Endothelial cell (in vitro differentiated cells): ENCODE results near the gene DUSP6. TPM values are rescaled to one million over a fixed set of nuclear protein-coding genes. Genes with fewer than 3 reads are reported as not detected.

Experiments
- DNase-seq: peaks from one replicate; pipeline ENCODE4 v3.0.0; 2021; ENCODE audit warnings: low spot score
- H3K27ac Mint-ChIP-seq: one replicate; pipeline ENCODE4 v1.8.0; 2021; ENCODE audit warnings: mixed read lengths, inconsistent platforms; ENCODE audit not compliant: unreplicated experiment
- H3K27me3 Mint-ChIP-seq: one replicate; pipeline ENCODE4 v1.8.0; 2021; ENCODE audit warnings: mild to moderate bottlenecking, moderate library complexity, mixed read lengths, inconsistent platforms; ENCODE audit not compliant: unreplicated experiment
- H3K36me3 Mint-ChIP-seq: one replicate; pipeline ENCODE4 v1.8.0; 2021; ENCODE audit warnings: mild to moderate bottlenecking, low read depth, mixed read lengths, inconsistent platforms; ENCODE audit not compliant: unreplicated experiment
- H3K4me1 Mint-ChIP-seq: one replicate; pipeline ENCODE4 v1.8.0; 2021; ENCODE audit warnings: mild to moderate bottlenecking, mixed read lengths, inconsistent platforms; ENCODE audit not compliant: unreplicated experiment
- H3K4me3 Mint-ChIP-seq: one replicate; pipeline ENCODE4 v1.8.0; 2021; ENCODE audit warnings: mild to moderate bottlenecking, mixed read lengths, inconsistent platforms; ENCODE audit not compliant: unreplicated experiment
- H3K9me3 Mint-ChIP-seq: one replicate; pipeline ENCODE4 v1.8.0; 2021; ENCODE audit warnings: mixed read lengths, inconsistent platforms; ENCODE audit not compliant: unreplicated experiment
- CTCF ChIP-seq: fragments of 200-600 bp; sonication (generic); IDR thresholded peaks from one replicate; pipeline ENCODE4 v1.5.0; 2021; ENCODE audit warnings: antibody characterized with exemption; ENCODE audit not compliant: unreplicated experiment
- total RNA-seq: library from RNA; stranded (reverse); fragmentation: NEBNext Ultra II Directional; extraction: Animal tissue kit (Norgen Biotek cat#: 25700); gene quantifications from one replicate; pipeline ENCODE4 v1.2.1, GENCODE V29; 2021; ENCODE audit not compliant: unreplicated experiment

The DUSP6 gene
- total RNA-seq, 1 donor from 2014 or later = 232 TPM

DNA sequence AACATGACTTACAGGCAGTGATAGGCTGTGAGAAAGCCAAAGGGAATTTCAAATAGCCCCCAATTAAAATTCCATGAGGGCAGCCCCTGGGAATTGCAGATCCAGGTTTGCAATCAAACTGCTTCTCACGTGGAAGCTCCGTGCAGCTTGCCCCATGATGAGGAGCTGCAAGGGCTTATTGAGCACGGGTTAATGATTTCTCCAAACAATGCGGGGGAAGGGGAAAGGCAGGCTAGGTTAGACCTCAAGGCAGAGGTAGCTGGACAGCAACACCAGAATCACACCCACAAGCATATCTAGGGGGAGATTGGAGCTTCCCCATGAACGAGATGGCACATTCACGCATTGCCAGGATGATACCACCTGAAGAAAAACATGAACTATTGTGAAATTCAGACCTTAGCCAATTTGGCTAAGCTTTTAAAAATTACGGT, 5.0 kb upstream of the DUSP6 start:
- DNase-seq = no peak
- Mint-ChIP-seq H3K27me3 (peaks cover 25% of the 10 kb centered on the region), H3K36me3 (peaks cover 8% of the 10 kb centered on the region), H3K4me1 (peaks cover 33% of the 10 kb centered on the region), H3K9me3 (no peaks in the 10 kb centered on the region), H3K27ac (no peak overlapping the region), H3K4me3 (no peak overlapping the region)
- TF ChIP-seq CTCF = no peak

DNA sequence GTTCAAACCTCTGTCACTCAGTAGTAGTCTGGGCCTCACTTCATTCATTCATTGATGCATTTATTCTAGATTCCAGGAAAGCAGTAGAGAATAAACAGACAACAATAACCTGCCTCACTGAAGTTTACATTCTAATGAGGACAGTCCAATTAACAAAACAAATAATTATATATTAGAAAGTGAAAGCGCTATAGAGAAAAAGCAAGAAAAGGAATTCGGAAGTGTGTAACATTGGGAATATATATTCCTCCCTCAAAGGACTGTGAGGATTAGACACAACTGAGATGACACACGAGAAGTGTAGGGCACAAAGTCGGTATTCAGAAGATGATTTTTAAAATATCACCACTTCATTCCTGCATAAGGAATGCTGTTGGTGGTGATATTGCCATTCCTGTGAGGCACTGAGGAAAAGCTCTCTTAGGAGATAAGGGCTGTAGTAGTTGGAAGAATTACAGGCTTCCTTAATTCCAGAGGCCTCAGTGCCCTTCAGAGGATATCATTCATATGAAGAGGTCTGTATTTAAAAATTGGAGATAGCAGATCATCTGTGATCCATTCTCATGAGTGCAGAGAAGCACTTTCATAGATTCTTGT, 3.9 kb upstream of the DUSP6 start:
- Mint-ChIP-seq H3K9me3 (no peaks in the 10 kb centered on the region), H3K27me3 (peaks cover 33% of the 10 kb centered on the region), H3K4me3 (no peak overlapping the region), H3K27ac (peak overlapping the region; percentile 27), H3K36me3 (peaks cover 17% of the 10 kb centered on the region), H3K4me1 (peaks cover 36% of the 10 kb centered on the region)
- no peak for DNase-seq
- TF ChIP-seq CTCF = no peak

DNA sequence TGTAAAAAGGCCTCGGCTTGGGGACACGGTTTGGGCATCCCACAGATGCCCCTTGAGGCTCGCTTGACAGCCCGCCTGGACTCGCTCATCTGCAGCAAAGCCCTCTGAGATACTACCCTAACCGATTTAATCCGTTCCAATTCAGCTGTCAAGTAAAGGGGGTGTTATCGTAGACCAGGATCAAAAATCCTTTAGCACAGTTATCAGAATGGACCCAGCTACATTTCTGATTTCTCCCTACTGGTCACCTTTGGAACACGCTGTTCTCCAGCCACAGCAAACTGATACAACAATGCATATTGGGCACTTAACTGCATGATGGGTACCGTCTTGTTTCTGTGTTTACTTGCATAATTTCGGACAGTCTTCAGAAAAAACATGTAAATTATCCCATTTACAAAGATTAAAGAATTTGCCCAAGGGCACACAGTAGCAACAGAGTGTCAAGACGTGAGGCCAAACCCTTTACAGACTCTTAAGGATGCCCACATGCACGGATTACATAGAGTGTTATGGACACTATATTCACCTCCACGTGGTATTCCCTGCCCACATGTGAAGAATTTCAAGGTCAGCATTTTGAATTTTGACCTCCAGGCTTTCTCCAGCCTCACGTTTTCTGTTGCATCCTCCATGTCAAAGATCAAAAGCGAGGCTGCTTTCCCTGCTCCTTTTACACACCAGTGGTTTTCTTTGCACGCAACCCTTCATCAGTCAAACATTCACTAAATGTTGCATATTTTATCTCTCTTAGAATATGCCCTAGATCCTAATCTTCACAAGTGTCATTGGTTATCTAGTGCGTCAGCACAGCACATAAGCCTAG, 3.2 kb upstream of the DUSP6 start:
- peaks cover 24% of the 10 kb centered on the region for H3K36me3 Mint-ChIP-seq
- peaks cover 41% of the 10 kb centered on the region for H3K4me1 Mint-ChIP-seq
- peak overlapping the region; percentile 92 for H3K4me3 Mint-ChIP-seq
- H3K27me3 Mint-ChIP-seq = peaks cover 40% of the 10 kb centered on the region
- H3K27ac Mint-ChIP-seq = peak overlapping the region; percentile 97
- peak; percentile 31 for TF ChIP-seq CTCF
- H3K9me3 Mint-ChIP-seq = no peaks in the 10 kb centered on the region
- no peak for DNase-seq

- Mint-ChIP-seq H3K27me3 (peaks cover 48% of the 10 kb centered on the region), H3K9me3 (no peaks in the 10 kb centered on the region), H3K4me1 (peaks cover 44% of the 10 kb centered on the region), H3K36me3 (peaks cover 31% of the 10 kb centered on the region), H3K27ac (peak overlapping the region; percentile 97), H3K4me3 (peak overlapping the region; percentile 92)
- DNase-seq = no peak
- TF ChIP-seq CTCF = no peak
Measured at GRCh38 chr12:89354612-89355067, 2.3 kb upstream of the DUSP6 start.
